HEK293T (cell line): Measurements from ENCODE around the gene PBX1.

ENCODE experiments used
- CTCF ChIA-PET: fragments of 350-600 bp; formaldehyde crosslinking; extraction: SDS; loops from one replicate; lab custom pipeline; 2021; ENCODE audit warnings: antibody characterized with exemption, inconsistent platforms; lab: Yijun Ruan, JAX
- POLR2A ChIA-PET: fragments of 350-600 bp; formaldehyde crosslinking; extraction: SDS; loops from one replicate; lab custom pipeline; 2020; ENCODE audit warnings: antibody characterized with exemption, inconsistent platforms; lab: Yijun Ruan, JAX
- DNase-seq: peaks from one replicate; pipeline ENCODE4 v3.0.0; 2012; ENCODE audit warnings: mixed read lengths; ENCODE audit errors: extremely low spot score
- ARNT ChIP-seq: fragments of 450-650 bp; IDR thresholded peaks from 2 replicates; pipeline ENCODE4 v1.6.1; 2017; ENCODE audit warnings: mild to moderate bottlenecking
- BHLHE40 ChIP-seq: fragments of 450-650 bp; IDR thresholded peaks from 2 replicates; pipeline ENCODE4 v1.6.1; 2016; ENCODE audit warnings: mild to moderate bottlenecking, moderate library complexity, borderline replicate concordance
- CTBP1 ChIP-seq: fragments of 450-650 bp; IDR thresholded peaks from 2 replicates; pipeline ENCODE4 v1.6.1; 2016; ENCODE audit warnings: borderline replicate concordance
- ELF4 ChIP-seq: fragments of 450-650 bp; IDR thresholded peaks from 2 replicates; pipeline ENCODE4 v1.6.1; 2017; ENCODE audit warnings: antibody characterized with exemption
- FOXA1 ChIP-seq: fragments of 450-650 bp; IDR thresholded peaks from 2 replicates; pipeline ENCODE4 v1.6.1; 2016; ENCODE audit warnings: mild to moderate bottlenecking
- FOXK2 ChIP-seq: fragments of 450-650 bp; IDR thresholded peaks from 2 replicates; pipeline ENCODE4 v1.6.1; 2016; ENCODE audit warnings: mild to moderate bottlenecking
- FOXM1 ChIP-seq: fragments of 450-650 bp; IDR thresholded peaks from 2 replicates; pipeline ENCODE4 v1.6.1; 2017; ENCODE audit warnings: mild to moderate bottlenecking, borderline replicate concordance
- HDGF ChIP-seq: fragments of 450-650 bp; IDR thresholded peaks from 2 replicates; pipeline ENCODE4 v1.6.1; 2017; ENCODE audit warnings: antibody characterized with exemption, borderline replicate concordance
- L3MBTL2 ChIP-seq: fragments of 450-650 bp; conservative IDR thresholded peaks from 2 replicates; pipeline ENCODE4 v1.6.1; 2016; ENCODE audit warnings: mild to moderate bottlenecking
- LEF1 ChIP-seq: fragments of 450-650 bp; IDR thresholded peaks from 2 replicates; pipeline ENCODE4 v1.6.1; 2017; ENCODE audit warnings: mild to moderate bottlenecking, borderline replicate concordance
- NFRKB ChIP-seq: fragments of 450-650 bp; IDR thresholded peaks from 2 replicates; pipeline ENCODE4 v1.6.1; 2016; ENCODE audit warnings: mild to moderate bottlenecking, moderate library complexity
- SP1 ChIP-seq: fragments of 450-650 bp; IDR thresholded peaks from 2 replicates; pipeline ENCODE4 v1.6.1; 2017
- SUZ12 ChIP-seq: fragments of 450-650 bp; IDR thresholded peaks from 2 replicates; pipeline ENCODE4 v1.6.1; 2016; ENCODE audit warnings: mild to moderate bottlenecking
- TARDBP ChIP-seq: fragments of 450-650 bp; IDR thresholded peaks from 2 replicates; pipeline ENCODE4 v1.6.1; 2016
- ZNF384 ChIP-seq: fragments of 450-650 bp; IDR thresholded peaks from 2 replicates; pipeline ENCODE4 v1.6.1; 2016
- TF ChIP-seq, protein P1 (sequence below): fragments of 450-650 bp; IDR thresholded peaks from 2 replicates; pipeline ENCODE4 v1.6.1; 2016

Gene PBX1

DNA sequence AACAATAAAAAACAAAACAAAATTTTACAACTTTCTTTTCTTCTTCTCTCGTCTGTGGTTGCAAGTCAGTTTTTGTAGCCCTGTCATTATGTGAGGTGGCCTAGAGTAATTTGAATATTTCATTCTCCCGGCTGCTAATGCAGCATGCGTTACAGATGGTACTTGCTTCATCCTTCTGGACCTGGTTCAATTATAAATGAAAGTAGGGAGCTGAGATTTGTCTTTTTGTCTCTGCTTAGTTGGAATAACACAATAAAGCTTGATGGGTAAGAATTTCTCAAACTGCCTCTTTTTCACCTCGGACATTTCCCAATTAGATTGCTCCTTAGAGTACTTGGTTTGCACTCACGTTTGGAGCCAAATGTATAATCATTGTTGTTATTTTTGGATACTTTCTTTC lies 201.6 kb downstream of the PBX1 start:
- CTCF ChIA-PET: interaction anchor here (0.6 kb wide), 2 partner anchors 116 to 215 kb away, joined by 4 to 5 read pairs; no protein-coding TSS in a partner anchor
- no peak for DNase-seq
- TF ChIP-seq L3MBTL2 (no peak), NFRKB (no peak), FOXK2 (no peak), HDGF (no peak), FOXA1 (no peak), BHLHE40 (no peak), ARNT (no peak), CTBP1 (no peak), ZNF384 (no peak), SUZ12 (no peak), LEF1 (no peak), ELF4 (no peak)
- POLR2A ChIA-PET: no interaction called here

DNA sequence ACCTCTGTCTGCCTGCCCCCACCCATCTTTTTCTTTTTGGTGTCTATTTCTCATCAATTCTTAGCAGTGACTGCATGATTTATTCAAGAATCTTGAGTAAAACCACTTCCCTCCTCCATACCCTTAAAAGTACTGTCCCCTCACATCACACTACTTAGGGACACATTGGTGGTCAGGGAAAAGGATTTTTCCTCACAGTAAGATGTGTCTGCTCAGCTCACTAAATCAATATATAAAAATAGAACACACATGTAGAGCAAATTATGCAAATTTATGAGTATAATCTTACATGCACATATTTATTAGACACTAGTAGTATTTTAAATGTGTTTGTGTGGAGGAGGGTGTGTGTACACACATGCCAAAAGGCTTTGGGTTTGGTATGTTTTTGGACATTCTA lies 202.0 kb downstream of the PBX1 start:
- DNase-seq: no peak
- CTCF ChIA-PET: interaction anchor here (0.6 kb wide), 1 partner anchor 117 kb away, joined by 5 read pairs; no protein-coding TSS in a partner anchor
- no peak for TF ChIP-seq FOXA1
- TF ChIP-seq ELF4: no peak
- no peak for TF ChIP-seq ARNT
- no peak for TF ChIP-seq SUZ12
- no peak for TF ChIP-seq CTBP1
- no peak for TF ChIP-seq LEF1
- TF ChIP-seq HDGF: no peak
- no peak for TF ChIP-seq BHLHE40
- no peak for TF ChIP-seq SP1
- TF ChIP-seq TARDBP: no peak
- POLR2A ChIA-PET: no interaction called here

DNA sequence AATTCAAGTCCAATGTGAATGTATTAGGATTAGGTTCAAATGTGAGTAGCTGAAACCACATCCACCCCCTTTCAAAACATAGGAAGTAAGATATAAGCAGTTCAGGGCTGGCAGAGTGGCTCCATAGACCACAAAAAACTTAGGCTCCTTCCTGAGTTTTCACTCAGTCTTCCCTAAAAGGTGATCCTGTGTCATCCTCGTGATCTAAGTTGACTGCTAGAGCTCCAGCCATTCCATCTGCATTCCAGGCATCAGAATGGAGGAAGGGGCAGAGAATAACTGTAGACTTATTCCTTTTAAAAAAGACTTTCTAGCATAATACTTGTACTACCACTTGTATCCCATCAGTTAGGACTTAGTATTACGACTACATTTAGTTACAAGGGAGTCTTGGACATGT lies 204.1 kb downstream of the PBX1 start:
- ChIA-PET POLR2A (interaction anchor here (1.0 kb wide), 1 partner anchor 12 kb away, joined by 3 read pairs; no protein-coding TSS in a partner anchor), CTCF (no interaction called here)
- TF ChIP-seq ELF4 (no peak), SP1 (no peak), TARDBP (no peak)
- DNase-seq: no peak

DNA sequence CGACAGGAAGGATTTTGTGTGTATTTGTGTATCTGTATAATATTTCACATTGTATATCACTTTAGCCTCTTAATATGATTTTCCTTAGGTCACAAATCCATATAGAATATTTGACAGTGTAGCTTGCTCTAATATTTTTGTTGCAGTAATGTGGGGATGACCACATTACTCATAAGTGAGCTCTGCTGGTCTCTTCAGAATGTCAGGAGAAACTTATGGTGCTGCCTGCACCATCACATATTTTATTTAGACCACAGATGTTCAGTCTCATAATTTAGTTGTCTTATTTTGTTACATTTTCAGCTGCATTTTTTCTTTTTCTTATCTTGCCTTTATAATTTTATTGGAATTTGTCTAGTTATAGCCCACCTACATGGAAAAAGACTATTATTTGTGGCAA lies 205.3 kb downstream of the PBX1 start:
- TF ChIP-seq SP1 (no peak), ZNF384 (no peak), FOXM1 (no peak), L3MBTL2 (no peak), CTBP1 (no peak)
- ChIA-PET CTCF (interaction anchor here (0.6 to 1.2 kb wide), 2 partner anchors 11 to 162 kb away, joined by 4 to 6 read pairs; no protein-coding TSS in a partner anchor), POLR2A (no interaction called here)
- DNase-seq: no peak

DNA sequence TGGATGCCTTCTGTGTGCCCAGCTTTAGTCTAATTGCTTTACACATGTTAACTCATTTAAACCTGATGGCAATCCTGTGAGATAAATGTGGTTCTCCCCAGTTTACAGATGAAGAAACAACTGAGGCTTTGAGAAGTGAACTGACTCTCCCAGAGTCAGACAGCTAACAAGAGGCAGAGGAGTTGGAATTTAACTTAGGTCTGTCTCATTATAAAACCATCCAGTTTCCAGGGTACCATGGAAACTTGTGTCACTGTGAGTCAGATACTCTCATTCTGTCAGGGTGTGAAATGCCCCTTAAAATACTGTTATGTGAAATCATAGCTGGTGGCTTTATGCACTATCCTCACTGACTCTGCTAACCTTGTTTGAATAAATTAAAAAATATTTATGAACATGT lies 206.6 kb downstream of the PBX1 start:
- CTCF ChIA-PET: interaction anchor here (0.6 kb wide), 1 partner anchor 9 kb away, joined by 3 read pairs; no protein-coding TSS in a partner anchor
- no peak for DNase-seq
- POLR2A ChIA-PET: no interaction called here
- no peak for TF ChIP-seq NFRKB

DNA sequence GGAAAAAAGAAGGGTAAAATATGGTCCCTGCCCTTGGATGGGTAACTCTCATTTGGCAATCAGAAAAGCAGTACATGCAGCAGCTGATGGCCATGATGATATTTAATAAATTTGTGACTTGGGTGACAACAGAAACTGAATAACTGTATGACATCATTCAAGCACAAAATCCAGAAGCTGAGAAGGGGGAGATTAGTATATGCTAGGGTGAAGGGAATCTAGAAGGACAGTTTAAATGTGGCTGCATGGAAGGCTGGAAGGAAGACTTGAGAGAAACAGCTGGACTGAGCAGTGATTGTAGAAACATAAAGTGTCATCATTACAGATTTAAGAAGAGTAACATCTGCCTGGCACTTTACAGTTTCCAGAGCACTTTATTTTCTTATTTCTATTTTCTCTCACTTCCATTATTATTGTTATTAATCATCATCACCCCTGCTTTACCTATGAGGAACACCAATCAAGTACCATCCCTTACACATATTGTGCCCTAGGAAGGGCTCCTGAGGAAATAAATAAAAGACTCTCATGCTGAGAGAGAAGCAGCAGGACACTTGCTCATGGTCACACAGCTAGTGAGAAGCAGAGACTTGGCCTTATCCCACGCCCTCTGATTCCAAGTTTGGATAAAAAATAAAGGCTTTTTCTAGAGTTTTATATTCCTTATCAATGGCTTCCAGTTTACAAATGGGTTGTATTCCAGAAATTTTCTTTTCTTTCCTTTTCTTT lies 207.2 kb downstream of the PBX1 start:
- TF ChIP-seq HDGF (no peak), ZNF384 (0 out of 2 replicates have a peak, but pooled peaks have one; percentile 7)
- POLR2A ChIA-PET: no interaction called here
- DNase-seq: no peak
- CTCF ChIA-PET: interaction anchor here (0.6 kb wide), 1 partner anchor 9 kb away, joined by 3 read pairs; no protein-coding TSS in a partner anchor

- TF ChIP-seq L3MBTL2 (no peak), ELF4 (no peak), NFRKB (no peak), SUZ12 (no peak), HDGF (no peak), FOXM1 (no peak), ARNT (no peak), LEF1 (no peak), FOXA1 (no peak), FOXK2 (no peak), SP1 (no peak), TARDBP (no peak)
- TF ChIP-seq, protein P1, sequence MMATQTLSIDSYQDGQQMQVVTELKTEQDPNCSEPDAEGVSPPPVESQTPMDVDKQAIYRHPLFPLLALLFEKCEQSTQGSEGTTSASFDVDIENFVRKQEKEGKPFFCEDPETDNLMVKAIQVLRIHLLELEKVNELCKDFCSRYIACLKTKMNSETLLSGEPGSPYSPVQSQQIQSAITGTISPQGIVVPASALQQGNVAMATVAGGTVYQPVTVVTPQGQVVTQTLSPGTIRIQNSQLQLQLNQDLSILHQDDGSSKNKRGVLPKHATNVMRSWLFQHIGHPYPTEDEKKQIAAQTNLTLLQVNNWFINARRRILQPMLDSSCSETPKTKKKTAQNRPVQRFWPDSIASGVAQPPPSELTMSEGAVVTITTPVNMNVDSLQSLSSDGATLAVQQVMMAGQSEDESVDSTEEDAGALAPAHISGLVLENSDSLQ: no peak
- ChIA-PET CTCF (no interaction called here), POLR2A (interaction anchor here (0.6 kb wide), 1 partner anchor 114 kb away, joined by 4 read pairs; no protein-coding TSS in a partner anchor)
- DNase-seq: no peak
These were observed 208.9 kb downstream of the PBX1 start for GRCh38 chr1:164767752-164768402.

GRCh38 chr1:164768619-164769018 lies 209.6 kb downstream of the PBX1 start:
- CTCF ChIA-PET: no interaction called here
- TF ChIP-seq FOXK2 (no peak), ZNF384 (no peak), NFRKB (no peak), ARNT (no peak), SUZ12 (no peak), TARDBP (no peak), CTBP1 (no peak)
- DNase-seq: no peak
- POLR2A ChIA-PET: interaction anchor here (0.6 kb wide), 1 partner anchor 115 kb away, joined by 4 read pairs; no protein-coding TSS in a partner anchor
